ENCODE measurements around the gene BYSL.

DNA sequence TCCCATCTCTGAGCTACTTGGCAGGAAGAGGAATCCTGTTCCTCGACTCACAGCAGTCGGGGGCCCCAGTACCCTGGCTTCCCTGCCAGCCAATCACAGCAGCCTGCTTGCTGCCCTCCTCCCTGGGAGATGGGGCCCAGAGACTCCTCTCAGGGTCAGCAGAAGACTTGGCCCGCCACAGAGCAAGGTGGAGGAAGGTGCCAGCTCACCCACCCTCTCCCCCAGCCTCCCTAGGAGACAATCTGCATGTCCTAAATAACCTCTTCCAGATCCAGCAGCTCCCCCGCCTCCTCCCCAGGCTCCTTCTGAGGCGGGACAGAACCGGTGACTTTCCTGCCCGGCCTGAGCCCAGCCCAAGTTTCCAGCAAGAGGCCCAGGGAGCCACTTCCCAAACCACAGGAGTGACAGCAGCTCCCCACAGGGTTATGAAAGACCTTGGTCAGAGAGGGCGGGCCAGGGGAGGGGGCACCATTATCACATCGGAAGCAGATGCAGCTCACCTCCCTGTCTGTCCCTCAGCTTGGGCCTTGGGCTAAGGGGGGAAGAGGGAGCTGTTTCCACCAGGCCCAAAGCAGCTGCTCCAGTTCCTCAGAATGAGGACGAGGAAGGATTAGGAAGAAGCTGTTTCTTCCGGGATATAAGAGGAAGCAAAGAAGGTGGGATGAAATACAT, 18.0 kb downstream of the BYSL start:
- TF ChIP-seq, protein P1, sequence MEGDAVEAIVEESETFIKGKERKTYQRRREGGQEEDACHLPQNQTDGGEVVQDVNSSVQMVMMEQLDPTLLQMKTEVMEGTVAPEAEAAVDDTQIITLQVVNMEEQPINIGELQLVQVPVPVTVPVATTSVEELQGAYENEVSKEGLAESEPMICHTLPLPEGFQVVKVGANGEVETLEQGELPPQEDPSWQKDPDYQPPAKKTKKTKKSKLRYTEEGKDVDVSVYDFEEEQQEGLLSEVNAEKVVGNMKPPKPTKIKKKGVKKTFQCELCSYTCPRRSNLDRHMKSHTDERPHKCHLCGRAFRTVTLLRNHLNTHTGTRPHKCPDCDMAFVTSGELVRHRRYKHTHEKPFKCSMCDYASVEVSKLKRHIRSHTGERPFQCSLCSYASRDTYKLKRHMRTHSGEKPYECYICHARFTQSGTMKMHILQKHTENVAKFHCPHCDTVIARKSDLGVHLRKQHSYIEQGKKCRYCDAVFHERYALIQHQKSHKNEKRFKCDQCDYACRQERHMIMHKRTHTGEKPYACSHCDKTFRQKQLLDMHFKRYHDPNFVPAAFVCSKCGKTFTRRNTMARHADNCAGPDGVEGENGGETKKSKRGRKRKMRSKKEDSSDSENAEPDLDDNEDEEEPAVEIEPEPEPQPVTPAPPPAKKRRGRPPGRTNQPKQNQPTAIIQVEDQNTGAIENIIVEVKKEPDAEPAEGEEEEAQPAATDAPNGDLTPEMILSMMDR (IDR thresholded peaks at IDR 0.05) = no peak
- TF ChIP-seq POLR2A (IDR thresholded peaks at IDR 0.05) = no peak
